Bone marrow (tissue), 2 donors: ENCODE measurements around the gene OSBPL3.
"Not testable (repeated sequence)": the region's sequence is repeated elsewhere in the genome, so short reads cannot be mapped to it uniquely, and the experiment has no call there.

Source experiments
- DNase-seq, 2 donors: peaks; one replicate each; lab custom pipeline; 2025; lab: John Stamatoyannopoulos, UW

Gene OSBPL3

DNA sequence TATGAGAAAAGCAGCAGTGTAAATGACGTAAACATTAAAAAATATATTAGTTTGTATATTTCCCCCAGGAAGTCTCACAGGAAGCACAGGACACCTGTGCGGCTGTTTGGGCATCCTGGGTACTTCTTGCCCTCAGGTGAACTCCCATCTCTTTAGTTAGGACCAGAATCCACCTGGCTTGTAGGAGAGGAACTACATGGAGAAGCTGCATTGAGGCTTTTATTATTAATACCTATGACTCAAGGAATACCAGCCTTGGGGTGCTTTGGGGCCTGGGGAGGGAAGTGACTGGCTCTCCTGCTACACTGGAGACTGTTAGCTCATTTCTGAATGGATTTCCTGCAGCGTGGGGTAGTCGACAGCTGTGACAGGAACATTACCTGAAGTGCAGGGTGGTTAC is 182.7 kb downstream of the OSBPL3 start:
- DNase-seq, result no peak

DNA sequence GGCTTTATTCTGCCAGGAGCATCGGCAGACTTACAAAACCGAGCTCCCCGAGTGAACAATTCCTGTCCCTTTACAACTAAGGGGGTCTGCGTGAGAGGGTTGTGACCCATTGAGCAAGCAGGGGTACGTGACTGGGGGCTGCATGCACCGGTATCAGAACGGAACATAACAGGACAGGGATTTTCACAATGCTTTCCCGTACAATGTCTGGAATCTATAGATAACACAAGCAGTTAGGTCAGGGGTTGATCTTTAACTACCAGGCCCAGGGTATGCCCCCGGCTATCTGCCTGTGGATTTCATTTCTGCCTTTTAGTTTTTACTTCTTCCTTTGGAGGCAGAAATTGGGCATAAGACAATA is 184.6 kb downstream of the OSBPL3 start:
- no peak for DNase-seq

DNA sequence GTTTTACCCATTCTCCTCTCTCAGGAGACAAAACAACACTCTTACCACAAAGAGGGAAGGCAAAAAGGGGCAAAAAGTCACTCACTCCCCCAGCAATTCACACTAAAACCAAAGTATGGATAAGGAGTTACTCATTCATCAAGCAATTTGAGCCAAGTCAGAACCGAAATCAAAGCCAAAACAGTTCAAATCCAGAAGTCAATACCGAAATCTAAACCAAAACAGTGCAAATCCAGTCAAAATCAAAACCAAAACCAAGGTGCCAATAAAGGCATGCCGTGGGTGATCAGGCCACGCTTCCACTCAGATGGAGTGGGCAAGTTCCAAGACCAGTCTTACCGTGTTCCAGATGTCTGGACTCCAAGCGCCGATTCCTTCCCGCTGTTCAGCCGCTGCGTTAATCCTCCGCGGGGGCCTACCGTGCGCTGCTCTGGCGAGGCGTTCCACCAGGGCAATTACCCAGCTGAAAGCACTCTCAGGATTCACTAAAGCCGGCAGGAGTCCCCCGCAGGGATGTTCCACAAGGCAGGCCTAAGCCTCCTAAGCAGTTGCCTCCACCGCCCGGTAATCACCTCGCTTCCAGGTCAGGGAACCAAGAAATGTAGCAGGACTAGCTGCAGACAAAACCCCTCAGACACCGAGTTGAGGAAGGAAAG is 185.1 kb downstream of the OSBPL3 start:
- not testable (repeated sequence) for DNase-seq

DNA sequence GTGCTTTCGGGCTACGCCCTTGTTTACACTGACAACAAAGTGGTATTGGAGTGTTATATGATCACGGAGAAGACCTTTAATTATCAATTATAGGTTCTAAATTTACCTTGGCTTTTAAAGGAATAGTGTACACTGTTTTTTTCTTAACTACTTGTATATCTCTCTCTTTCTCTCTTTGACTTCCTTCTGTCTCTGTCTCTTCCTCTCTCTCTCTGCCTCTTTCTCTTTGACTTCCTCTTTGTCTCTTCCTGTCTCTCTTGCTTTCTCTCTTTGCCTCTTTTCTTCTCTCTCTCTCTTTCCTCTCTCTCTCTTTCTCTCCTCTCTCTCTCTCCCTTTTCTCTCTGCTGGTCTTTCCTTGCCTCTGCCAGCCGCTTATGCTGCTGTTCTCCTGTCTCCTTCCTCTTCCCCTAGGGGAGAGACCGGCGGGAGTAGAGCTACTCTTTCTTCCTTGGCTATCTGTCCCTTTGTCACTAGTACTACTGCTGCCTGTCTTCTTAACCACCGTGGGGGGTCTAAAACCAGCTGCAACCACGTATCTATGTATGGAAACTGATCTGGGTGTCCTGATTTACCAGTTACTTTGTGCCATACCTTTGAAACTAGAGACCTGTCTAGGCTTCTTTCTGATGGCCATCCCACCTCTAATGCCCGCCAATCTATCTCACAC is 185.9 kb downstream of the OSBPL3 start:
- DNase-seq, result no peak

DNA sequence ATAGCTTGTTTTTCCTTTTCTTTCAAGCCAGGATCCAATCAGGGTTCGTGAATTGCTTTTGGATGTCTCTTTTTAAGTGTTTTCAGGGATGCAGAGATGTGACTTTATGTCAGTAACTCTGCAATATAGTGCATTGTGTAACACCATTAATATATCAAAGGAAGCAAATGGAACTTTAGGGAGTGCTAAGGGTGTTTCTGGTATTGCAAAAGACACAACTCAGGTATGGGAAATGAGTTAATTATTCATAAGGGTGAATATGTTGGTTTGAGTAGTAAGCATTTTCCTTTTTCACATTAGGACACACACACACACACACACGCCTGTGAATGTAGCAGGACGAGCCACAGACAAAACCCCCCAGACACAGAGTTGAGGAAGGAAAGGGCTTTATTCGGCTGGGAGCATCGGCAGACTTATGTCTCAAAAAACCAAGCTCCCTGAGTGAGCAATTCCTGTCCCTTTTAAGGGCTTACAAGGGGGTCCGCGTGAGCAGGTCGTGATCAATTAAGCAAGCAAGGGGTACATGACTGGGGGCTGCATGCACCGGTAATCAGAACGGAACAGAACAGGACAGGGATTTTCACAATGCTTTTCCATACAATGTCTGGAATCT is 190.9 kb downstream of the OSBPL3 start:
- no peak for DNase-seq

DNA sequence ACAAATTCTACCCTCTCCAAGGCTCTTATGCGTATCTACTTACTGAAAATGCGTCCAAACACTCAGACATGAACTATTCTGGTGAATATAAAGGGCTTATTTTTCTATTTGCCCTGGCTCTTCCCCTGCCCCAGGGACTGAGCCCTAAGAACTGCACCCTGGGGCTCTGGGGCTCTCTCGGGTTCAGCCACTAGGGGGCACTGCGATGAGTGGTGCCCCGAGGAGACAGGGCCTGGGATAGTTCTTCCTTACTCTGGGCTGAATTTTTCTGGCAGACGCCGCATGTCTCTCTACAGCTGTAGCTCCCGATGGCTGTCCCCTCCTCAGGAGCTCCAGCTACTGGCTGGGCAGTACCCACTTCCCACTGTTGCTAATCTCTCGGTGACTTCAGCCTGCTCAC is 191.9 kb downstream of the OSBPL3 start:
- no peak for DNase-seq

DNA sequence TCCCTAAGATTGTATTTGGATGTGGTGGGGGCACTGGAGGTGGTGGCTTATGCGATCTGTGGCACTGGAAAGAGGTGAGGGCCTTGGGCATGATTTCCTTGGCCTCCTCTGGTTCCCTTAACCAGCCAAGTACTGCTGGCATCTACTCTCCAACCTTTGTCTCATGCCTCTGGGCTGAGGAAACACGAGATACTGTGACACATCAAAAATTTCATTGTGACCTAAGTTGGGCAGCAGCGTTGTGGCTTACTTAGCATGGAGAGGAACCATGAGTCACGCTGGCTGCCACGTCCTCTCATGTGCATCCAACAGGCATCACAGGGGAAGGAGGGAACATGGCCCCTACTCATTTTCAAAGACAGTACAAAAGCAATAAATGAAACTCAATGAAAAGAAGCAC is 193.0 kb downstream of the OSBPL3 start:
- DNase-seq, result peak; percentile 76 to 85

DNA sequence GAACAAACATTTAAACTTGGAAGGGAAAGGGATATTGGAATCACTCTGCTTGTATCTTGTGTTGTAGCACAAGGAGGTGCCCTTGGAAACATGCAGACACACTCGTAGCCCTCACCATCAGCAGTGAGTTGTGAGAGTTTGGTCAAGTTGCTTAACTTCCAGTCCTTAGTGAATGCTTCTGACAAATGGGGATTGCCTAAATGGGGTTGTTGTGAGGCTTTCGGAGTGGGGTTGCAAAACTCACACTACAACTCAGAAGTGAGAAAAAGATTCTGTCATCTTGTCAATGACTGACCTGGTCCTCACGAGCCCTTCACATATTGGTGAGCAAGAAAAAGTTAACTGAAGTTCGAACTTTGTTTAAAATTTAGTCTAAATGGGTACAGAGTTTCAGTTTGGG is 193.7 kb downstream of the OSBPL3 start:
- DNase-seq, result peak in 1 of 2 donors; percentile 7

DNA sequence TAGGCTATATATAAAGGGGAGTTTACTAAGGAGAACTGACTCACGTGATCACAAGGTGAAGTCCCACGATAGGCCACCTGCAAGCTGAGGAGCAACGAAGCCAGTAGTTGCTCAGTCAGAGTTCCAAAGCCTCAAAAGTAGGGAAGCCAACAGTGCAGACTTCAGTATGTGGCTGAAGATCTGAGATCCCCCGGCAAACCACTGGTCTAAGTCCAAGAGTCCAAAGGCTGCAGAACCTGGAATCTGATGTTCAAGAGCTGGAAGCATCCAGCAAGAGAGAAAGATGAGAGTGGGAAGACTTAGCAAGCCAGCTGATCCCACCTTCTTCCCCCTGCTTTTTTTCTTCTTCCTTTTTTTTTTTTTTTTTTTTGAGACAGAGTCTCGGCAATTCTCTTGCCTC is 195.7 kb downstream of the OSBPL3 start:
- no peak for DNase-seq

DNA sequence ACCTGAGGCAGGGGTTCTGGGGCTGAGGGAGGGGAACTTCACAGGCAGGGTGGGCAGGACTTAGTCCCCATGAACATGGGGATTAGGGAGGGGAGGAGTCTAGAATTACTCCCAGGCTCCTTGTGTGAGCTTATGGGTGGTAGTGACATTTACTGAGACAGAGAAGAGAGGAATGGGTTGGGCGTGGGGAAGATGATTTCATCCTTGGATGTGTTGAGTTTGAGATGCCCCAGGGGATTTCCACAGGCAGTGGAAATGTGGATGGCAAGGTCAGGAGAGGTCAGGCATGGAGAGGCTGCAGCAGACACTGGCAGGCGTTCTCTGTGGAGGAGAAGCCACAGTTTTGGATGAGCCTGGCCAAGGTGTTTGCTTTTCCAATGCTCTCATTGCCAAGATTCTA is 196.3 kb downstream of the OSBPL3 start:
- no peak for DNase-seq

DNA sequence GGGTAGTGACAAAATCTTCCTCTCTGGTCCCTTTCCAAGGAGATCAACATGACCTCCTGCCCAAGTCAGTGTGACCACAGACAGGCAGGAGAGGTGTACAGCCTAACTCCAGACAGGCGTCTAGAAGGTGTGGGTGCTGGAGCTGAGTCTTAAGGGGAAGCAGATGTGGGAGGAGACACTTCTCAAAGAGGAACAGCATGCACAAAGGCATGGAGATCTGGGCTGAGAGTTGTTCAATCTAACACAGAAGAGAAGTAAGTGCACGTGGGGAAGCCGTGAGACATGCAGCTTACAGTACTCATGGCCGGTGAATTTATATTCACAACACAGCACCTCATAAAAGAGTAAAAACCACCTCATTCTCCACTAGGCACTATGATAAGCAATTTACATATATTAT is 198.9 kb downstream of the OSBPL3 start:
- DNase-seq, result peak in 1 of 2 donors; percentile 23

DNA sequence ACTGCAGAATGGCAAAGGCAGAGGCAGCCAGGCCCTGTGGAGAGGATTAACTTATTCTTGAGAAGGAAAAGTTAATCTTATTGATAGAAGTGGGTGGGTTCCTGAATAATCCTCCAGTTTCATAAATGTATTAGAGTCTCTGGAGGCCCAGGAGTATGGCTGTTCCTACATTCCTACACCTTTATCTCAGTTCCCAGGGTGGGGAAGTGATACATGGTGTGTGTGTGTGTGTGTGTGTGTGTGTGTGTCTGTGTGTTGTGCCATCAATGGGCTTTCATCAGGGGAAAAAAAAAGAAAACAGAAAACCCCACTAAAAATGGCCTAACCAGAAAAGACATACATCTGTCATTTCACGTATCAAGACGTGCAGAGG is 200.7 kb downstream of the OSBPL3 start:
- DNase-seq, result no peak

DNA sequence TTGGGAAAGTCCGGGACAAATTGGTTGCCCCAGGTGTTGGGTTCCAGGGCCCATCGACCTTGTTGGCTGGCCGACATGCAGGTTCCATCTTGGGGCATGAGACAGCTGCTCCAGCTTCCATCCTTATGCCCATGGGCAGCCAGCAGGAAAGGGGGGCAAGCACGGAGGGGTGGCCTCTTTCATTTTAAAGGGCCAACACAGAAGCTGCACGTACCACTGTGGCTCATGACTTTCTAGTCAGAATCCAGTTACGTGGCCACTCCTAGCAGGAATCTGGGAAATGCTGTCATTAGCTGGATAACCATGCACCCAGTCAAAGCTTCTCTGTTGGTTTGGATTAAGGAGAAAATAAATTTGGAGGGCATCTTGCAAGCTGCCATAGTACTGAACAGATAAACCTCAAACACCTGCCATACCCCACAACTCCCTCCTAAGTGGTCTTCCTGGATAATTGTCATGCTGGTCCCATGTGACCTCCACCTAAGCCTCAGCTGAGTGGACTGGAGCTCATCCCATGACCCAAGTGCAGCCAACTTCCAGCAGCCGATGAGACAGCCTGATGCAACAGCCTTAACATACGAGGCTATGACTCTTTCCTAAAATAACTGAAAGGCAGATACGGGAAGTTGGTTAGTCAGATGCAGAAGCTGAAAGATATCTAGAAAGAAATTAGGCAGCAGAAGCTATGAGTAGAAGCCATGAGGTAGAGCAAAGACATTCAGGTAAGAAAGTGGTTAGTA is 201.3 kb downstream of the OSBPL3 start:
- peak; percentile 43 to 58 for DNase-seq

DNA sequence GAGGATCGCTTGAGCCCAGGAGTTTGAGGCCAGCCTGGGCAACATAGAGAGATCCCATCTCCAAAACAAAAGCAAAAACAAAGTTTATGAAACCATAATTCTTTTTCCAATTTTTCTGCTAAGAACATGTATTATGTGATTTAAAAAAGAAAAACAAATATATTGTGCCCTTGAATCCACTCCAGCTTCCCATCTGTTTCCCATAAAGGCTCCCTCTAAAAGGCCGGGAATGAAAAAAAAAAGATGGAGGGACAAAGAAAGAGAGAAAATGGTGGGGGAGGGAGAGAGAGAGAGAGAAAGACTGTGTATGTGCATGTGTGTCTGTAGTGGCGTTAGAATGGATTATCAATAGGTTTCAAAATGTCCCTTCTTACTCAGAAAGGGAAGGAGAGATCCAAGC is 202.2 kb downstream of the OSBPL3 start:
- no peak for DNase-seq

DNA sequence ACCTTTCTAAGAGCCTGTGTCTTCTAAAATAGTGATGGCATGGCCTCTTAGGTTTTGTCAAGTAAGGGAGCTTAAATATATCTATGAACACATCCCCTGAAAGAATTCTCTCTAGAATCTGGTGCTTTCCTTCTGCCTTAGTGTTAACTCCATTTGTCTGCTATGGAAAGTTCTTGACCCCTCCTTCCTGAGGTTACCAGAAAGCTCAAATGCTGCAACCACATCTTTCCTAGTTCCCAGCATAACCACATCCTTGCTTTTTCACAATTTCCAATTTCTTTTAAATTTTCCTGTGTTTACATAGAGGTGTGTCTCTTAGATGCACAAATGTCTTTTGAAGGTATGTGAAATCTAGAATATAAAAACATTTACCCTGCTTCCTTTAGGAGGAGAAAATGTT is 206.3 kb downstream of the OSBPL3 start:
- no peak for DNase-seq

DNA sequence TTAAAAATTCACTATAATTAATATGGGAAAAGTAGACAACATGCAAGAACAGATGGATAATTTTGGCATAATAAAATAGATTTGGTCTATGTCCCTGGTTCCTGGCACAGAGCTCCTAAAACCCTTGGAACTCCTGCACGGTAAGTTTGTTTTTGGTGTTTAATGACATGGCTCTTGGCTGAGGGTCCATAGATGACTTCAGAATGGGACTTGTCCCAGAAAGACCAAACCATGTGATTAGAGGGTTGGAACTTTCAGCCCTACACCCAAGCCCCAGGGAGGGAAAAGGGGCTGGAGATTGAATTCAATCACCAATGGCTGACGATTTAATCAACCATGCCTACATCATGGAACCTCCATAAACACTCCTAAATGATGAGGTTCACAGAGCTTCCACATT is 210.1 kb downstream of the OSBPL3 start:
- DNase-seq, result no peak

DNA sequence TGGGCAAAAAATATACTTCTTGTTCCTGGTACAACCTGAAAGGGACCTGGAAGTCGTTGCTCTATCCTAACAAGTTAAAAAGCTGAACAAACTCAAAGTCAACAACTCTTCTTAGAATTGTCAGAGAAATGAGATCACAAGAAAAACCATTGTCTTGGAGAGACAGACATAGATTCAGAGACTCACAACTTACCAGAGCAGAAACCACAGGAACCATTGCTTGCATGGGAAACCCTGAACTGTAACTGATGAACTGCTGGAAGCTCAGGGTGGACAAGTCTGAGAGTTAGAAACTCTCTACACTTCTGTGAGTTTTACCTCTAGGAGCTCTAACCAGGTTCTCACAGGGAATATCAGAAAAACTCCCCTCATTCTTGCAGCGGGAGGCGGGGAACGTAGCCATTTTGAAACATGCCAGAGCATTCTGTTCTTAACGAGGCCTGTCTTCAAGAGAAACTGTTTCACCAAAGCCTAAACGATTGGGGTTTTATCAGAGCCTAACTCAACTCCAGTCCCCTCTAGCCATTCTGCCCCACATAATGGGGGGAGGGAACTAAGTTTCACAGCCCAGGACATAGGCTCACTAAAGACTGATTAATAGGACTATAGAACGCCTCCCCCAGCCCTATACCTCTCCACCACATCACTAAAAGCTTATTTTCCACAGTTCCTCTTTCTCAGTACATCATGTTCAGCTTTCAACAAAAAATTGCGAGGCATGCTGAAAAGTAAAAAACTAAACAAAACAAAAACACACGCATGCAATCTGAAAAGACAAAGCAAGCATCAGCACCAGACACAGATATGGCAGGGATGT is 210.8 kb downstream of the OSBPL3 start:
- DNase-seq, result no peak

DNA sequence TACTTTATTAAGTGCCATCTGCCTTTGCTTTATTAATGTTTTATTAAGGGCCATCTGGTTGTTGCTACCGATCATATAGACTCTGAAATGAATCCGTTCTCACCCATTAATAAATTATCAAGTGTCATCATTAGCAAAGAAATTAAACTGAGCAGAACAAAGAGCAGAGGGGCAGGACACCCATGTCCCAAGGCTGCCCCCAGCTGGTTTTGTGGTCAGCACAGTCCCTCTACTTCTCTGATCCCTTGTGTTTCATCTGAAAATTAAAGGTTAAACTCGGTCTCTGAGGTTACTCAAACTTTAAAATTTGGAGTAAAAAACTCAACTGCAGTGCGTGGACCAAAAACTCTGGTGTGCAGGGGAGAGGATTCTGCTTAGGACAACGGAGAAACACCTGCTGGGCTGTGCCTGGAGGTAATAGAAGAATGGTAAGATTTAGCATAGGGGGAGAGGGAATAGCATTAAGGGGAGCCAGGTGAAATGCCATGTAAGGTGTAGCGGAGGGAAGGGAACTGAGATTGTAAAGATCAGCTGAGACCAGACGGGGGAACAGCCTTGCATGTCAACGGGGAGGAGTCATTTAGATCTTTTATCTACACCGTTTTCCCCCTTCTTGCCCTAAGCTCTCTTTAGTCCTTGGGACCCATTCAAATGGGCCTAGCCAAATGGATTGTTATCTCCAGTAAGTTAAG is 212.0 kb downstream of the OSBPL3 start:
- no peak for DNase-seq

DNA sequence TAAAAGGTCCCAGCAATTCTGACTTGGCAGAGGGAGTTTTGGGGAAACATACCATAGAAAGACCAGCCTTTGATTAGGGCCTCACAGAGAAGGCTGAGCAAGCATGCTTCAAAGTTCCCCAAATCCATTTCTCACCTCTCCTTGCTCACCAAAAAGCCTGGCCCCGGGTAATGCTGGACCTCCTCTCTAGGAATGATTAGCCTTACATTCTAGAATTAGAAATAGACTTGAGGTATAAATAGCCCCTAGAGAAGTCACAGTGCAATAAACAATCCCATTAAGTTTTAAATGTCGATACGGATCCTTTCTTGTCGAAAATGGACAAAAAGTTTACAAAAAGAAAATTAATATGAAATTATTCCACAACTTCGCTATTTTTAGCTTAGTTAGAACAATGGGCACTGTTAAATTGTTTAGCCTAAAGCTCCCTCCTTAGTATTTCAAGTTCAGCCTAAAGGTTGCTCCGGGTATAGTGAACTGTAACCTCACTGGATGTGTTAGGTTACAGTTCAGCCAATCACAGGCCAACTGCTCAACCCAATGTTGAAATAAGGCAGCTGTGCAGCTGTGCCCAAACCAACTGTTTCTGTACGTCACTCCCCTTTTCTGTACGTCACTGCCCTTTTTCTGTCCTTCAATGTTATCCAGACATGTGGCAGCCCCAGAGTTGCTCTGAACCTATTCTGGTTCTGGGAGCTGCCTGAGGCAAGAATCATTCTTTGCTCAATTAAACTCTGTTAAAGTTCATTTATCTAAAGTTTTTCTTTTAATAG is 214.8 kb downstream of the OSBPL3 start:
- DNase-seq, result no peak

DNA sequence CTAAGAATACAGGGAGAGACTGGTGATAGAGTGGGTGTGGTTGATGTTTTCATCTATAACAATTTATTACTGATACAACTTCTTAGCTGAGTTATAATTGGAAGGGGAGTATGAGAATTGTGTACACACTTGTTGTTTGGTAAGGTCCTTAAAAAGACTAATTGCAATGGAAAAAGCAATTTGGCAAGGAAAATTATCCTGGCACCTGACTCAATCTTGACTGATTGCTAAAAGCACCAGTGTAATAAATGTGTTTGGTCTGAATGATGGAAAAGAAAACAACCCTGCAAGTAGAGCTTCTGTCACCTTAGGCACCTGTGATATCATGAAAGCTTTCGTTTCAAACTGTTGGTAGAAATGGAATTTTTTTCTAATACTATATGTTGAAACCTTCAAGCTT is 216.0 kb downstream of the OSBPL3 start:
- no peak for DNase-seq
